Neural progenitor cell (in vitro differentiated cells): Measurements from ENCODE around the gene TPCN2.

Experiments used
- CTCF ChIP-seq: fragments of 200-600 bp; sonication (generic); IDR thresholded peaks from 2 replicates; pipeline ENCODE4 v1.5.1; 2017; ENCODE audit warnings: antibody characterized with exemption, mild to moderate bottlenecking
- EZH2 ChIP-seq: fragments of 200-600 bp; sonication (generic); IDR thresholded peaks from 2 replicates; pipeline ENCODE4 v1.6.1; 2017; ENCODE audit warnings: antibody characterized with exemption, mild to moderate bottlenecking, moderate library complexity

- TF ChIP-seq EZH2: no peak
- no peak for TF ChIP-seq CTCF
Measured at GRCh38 chr11:69113646-69114340, 65.1 kb downstream of the TPCN2 start.
